ENCODE results near the gene MYOCD. TPM values are rescaled to one million over a fixed set of nuclear protein-coding genes. Genes with fewer than 3 reads are reported as not detected.

Gene MYOCD
- total RNA-seq, 1 experiment from 2014 or later, result not detected

- in situ Hi-C loops (cut with HindIII; ENCODE audit: low pct_unique_long_range_greater_than_20kb, low sequenced_read_pairs), result no loop called here
- BruUV-seq (replicated peaks), result no TSS peak
- CTCF ChIA-PET, result no interaction called here
These were observed 149.0 kb downstream of the MYOCD start for GRCh38 chr17:12814718-12815117.

GRCh38 chr17:12815642-12816141 lies 150.0 kb downstream of the MYOCD start:
- ATAC-seq (no peak), DNase-seq (ENCODE audit: low read depth, low spot score) (no peak)
- no peaks in the 10 kb centered on the region for H3K4me1 ChIP-seq (ENCODE audit: control insufficient read depth, insufficient read depth, low read length)
- no peaks in the 10 kb centered on the region for H3K36me3 ChIP-seq (ENCODE audit: control insufficient read depth, insufficient read depth, low read length)
- ChIA-PET POLR2A (no interaction called here), CTCF (no interaction called here)
- no peaks in the 10 kb centered on the region for H3K27me3 ChIP-seq (ENCODE audit: control insufficient read depth, insufficient read depth, low read length)
- no peak overlapping the region for H3K4me3 ChIP-seq (ENCODE audit: low read depth in 2 of 2, low read length in 2 of 2)
- intact Hi-C loops (cut with micrococcal nuclease; ENCODE audit: unreplicated experiment) (no loop called here), in situ Hi-C loops (cut with HindIII; ENCODE audit: low pct_unique_long_range_greater_than_20kb, low sequenced_read_pairs) (no loop called here)
- BruUV-seq (replicated peaks), result no TSS peak
- H3K27ac ChIP-seq (ENCODE audit: low read length), result no peak overlapping the region
- TF ChIP-seq TCF7L2 (IDR thresholded peaks at IDR 0.05; ENCODE audit: low read depth, low read length) (no peak), SIN3A (IDR thresholded peaks at IDR 0.05; ENCODE audit: borderline replicate concordance, insufficient read depth, low read depth, low read length) (no peak), REST (IDR thresholded peaks at IDR 0.05; ENCODE audit: insufficient read depth in 1 of 2, low read depth in 2 of 2, low read length in 1 of 2) (no peak), POLR2AphosphoS5 (IDR thresholded peaks at IDR 0.05; ENCODE audit: low read depth, low read length) (no peak), CTCF (IDR thresholded peaks at IDR 0.05) (no peak)
- no peaks in the 10 kb centered on the region for H3K9me3 ChIP-seq (ENCODE audit: control insufficient read depth, insufficient read depth, low read depth, low read length)

More at GRCh38 chr17:12814718-12815117, 149.0 kb downstream of the MYOCD start:
- no peaks in the 10 kb centered on the region for H3K36me3 ChIP-seq (ENCODE audit: control insufficient read depth, insufficient read depth, low read length)
- TF ChIP-seq REST (IDR thresholded peaks at IDR 0.05; ENCODE audit: insufficient read depth in 1 of 2, low read depth in 2 of 2, low read length in 1 of 2) (no peak), SIN3A (IDR thresholded peaks at IDR 0.05; ENCODE audit: borderline replicate concordance, insufficient read depth, low read depth, low read length) (no peak), POLR2AphosphoS5 (IDR thresholded peaks at IDR 0.05; ENCODE audit: low read depth, low read length) (no peak), TCF7L2 (IDR thresholded peaks at IDR 0.05; ENCODE audit: low read depth, low read length) (no peak), CTCF (IDR thresholded peaks at IDR 0.05) (no peak)
- ATAC-seq (no peak), DNase-seq (ENCODE audit: low read depth, low spot score) (no peak)
- H3K4me3 ChIP-seq (ENCODE audit: low read depth in 2 of 2, low read length in 2 of 2), result no peak overlapping the region
- no peaks in the 10 kb centered on the region for H3K4me1 ChIP-seq (ENCODE audit: control insufficient read depth, insufficient read depth, low read length)
- intact Hi-C loops (cut with micrococcal nuclease; ENCODE audit: unreplicated experiment), result no loop called here
- no peaks in the 10 kb centered on the region for H3K9me3 ChIP-seq (ENCODE audit: control insufficient read depth, insufficient read depth, low read depth, low read length)
- H3K27me3 ChIP-seq (ENCODE audit: control insufficient read depth, insufficient read depth, low read length), result no peaks in the 10 kb centered on the region
- POLR2A ChIA-PET, result no interaction called here
- no peak overlapping the region for H3K27ac ChIP-seq (ENCODE audit: low read length)

Data from Panc1 (cell line).